ENCODE data around the gene LETM1. TPM values are rescaled to one million over a fixed set of nuclear protein-coding genes. Genes with fewer than 3 reads are reported as not detected.

Gene LETM1
- total and polyA plus RNA-seq, 2 of the 13 experiments (the other 11 are each of a cell fraction or from before 2014, with no cell fraction given): 9.7 to 41.6 TPM

DNA sequence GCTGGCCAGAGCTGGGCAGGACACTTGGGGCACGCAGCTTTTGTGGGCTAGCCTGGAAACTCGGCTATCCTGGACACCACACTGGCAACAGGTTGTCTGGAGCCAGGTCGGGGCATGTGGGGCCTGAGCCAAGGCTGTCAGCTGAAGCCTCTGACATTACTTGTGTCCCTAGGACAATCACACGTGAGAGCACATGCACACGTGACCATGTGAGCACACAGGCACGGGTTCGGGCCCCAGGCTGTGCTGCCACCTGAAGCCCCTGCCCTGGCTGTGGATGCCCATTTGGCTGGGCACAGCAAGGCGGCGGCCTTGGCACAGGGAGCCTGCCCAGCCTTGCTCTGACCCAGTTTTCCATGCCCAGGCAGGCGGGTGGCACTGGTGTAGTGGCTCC is 71.6 kb downstream of the LETM1 start:
- Histone ChIP-seq H3K79me2 (ENCODE audit: insufficient read depth, low read length) (no peaks in the 10 kb centered on the region), H3K9ac (ENCODE audit: insufficient read depth, low read depth, low read length) (peak overlapping the region; percentile 55), H4K20me1 (ENCODE audit: insufficient read depth, low read length) (no peaks in the 10 kb centered on the region), H2AFZ (ENCODE audit: low read length) (no peak overlapping the region), H3K36me3 (replicated peaks in 1 of 2; ENCODE audit: control insufficient read depth in 1 of 2, insufficient read depth in 2 of 2, low read length in 2 of 2) (no peaks in the 10 kb centered on the region), H3K27ac (ENCODE audit: extremely low read length, insufficient read depth, low read length) (peak overlapping the region; percentile 69), H3K4me2 (ENCODE audit: low read depth, low read length) (peak overlapping the region; percentile 89), H3K9me3 (ENCODE audit: low read length) (no peaks in the 10 kb centered on the region), H3K4me3 (replicated peaks in 1 of 3; ENCODE audit: insufficient read depth in 1 of 3, low read depth in 2 of 3, low read length in 3 of 3) (peak overlapping the region; percentile 17 to 62 (median 29); a peak in 4 of 6 replicates), H3K4me1 (ENCODE audit: insufficient read depth, low read length) (peaks cover 96% of the 10 kb centered on the region), H3K27me3 (ENCODE audit: control insufficient read depth in 1 of 2, insufficient read depth in 2 of 2, low read length in 2 of 2) (0 out of 5 replicates have a peak, but pooled peaks cover 0 to 2% of the 10 kb centered on the region in 2 experiments)
- in situ Hi-C loops (cut with HindIII; ENCODE audit: extremely low pct_ligation_motif_present, low pct_unique_long_range_greater_than_20kb) (no loop called here), intact Hi-C loops (cut with micrococcal nuclease; ENCODE audit: unreplicated experiment) (no loop called here)
- ATAC-seq (no peak), FAIRE-seq (no peak), DNase-seq (ENCODE audit: low spot score) (peak; percentile 29)
- ChIA-PET POLR2A (interaction anchor here (2.3 to 34.3 kb wide), 4 partner anchors 5 to 37 kb away, joined by 18 to 1258 read pairs (median 638); partner anchors contain the start of gene FGFR3), CTCF (ENCODE audit: low intra/inter-chr PET ratio, low total read pairs) (no interaction called here)
- WGBS (ENCODE audit: low lambda C conversion rate): no CpG with 5 or more reads among the region's 10 CpGs
- no TSS peak for BruUV-seq (replicated peaks)
- TF ChIP-seq, protein P1, sequence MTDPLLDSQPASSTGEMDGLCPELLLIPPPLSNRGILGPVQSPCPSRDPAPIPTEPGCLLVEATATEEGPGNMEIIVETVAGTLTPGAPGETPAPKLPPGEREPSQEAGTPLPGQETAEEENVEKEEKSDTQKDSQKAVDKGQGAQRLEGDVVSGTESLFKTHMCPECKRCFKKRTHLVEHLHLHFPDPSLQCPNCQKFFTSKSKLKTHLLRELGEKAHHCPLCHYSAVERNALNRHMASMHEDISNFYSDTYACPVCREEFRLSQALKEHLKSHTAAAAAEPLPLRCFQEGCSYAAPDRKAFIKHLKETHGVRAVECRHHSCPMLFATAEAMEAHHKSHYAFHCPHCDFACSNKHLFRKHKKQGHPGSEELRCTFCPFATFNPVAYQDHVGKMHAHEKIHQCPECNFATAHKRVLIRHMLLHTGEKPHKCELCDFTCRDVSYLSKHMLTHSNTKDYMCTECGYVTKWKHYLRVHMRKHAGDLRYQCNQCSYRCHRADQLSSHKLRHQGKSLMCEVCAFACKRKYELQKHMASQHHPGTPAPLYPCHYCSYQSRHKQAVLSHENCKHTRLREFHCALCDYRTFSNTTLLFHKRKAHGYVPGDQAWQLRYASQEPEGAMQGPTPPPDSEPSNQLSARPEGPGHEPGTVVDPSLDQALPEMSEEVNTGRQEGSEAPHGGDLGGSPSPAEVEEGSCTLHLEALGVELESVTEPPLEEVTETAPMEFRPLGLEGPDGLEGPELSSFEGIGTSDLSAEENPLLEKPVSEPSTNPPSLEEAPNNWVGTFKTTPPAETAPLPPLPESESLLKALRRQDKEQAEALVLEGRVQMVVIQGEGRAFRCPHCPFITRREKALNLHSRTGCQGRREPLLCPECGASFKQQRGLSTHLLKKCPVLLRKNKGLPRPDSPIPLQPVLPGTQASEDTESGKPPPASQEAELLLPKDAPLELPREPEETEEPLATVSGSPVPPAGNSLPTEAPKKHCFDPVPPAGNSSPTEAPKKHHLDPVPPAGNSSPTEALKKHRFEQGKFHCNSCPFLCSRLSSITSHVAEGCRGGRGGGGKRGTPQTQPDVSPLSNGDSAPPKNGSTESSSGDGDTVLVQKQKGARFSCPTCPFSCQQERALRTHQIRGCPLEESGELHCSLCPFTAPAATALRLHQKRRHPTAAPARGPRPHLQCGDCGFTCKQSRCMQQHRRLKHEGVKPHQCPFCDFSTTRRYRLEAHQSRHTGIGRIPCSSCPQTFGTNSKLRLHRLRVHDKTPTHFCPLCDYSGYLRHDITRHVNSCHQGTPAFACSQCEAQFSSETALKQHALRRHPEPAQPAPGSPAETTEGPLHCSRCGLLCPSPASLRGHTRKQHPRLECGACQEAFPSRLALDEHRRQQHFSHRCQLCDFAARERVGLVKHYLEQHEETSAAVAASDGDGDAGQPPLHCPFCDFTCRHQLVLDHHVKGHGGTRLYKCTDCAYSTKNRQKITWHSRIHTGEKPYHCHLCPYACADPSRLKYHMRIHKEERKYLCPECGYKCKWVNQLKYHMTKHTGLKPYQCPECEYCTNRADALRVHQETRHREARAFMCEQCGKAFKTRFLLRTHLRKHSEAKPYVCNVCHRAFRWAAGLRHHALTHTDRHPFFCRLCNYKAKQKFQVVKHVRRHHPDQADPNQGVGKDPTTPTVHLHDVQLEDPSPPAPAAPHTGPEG (CRISPR knock-in tag; IDR thresholded peaks at IDR 0.05): no peak
- TF ChIP-seq ZSCAN29 (CRISPR knock-in tag; conservative IDR thresholded peaks at IDR 0.05) (no peak), CHD4 (IDR thresholded peaks at IDR 0.05; ENCODE audit: borderline replicate concordance, low read length) (no peak), ZMAT5 (CRISPR knock-in tag; IDR thresholded peaks at IDR 0.05; ENCODE audit: borderline replicate concordance, low read depth) (no peak), TEAD3 (CRISPR knock-in tag; optimal IDR thresholded peaks at IDR 0.05; ENCODE audit: borderline replicate concordance) (peak; percentile 20), BHLHE40 (IDR thresholded peaks at IDR 0.05; ENCODE audit: low read length) (peak; percentile 82), KDM4B (CRISPR knock-in tag; IDR thresholded peaks at IDR 0.05) (no peak), KLF15 (CRISPR knock-in tag; IDR thresholded peaks at IDR 0.05; ENCODE audit: borderline replicate concordance) (no peak), ZNF17 (CRISPR knock-in tag; IDR thresholded peaks at IDR 0.05) (no peak), CTCF (CRISPR knock-in tag; IDR thresholded peaks at IDR 0.05) (no peak), ZNF101 (CRISPR knock-in tag; IDR thresholded peaks at IDR 0.05; ENCODE audit: borderline replicate concordance, low read depth) (no peak), RORA (CRISPR knock-in tag; IDR thresholded peaks at IDR 0.05) (no peak)
- TF ChIP-seq, protein P2, sequence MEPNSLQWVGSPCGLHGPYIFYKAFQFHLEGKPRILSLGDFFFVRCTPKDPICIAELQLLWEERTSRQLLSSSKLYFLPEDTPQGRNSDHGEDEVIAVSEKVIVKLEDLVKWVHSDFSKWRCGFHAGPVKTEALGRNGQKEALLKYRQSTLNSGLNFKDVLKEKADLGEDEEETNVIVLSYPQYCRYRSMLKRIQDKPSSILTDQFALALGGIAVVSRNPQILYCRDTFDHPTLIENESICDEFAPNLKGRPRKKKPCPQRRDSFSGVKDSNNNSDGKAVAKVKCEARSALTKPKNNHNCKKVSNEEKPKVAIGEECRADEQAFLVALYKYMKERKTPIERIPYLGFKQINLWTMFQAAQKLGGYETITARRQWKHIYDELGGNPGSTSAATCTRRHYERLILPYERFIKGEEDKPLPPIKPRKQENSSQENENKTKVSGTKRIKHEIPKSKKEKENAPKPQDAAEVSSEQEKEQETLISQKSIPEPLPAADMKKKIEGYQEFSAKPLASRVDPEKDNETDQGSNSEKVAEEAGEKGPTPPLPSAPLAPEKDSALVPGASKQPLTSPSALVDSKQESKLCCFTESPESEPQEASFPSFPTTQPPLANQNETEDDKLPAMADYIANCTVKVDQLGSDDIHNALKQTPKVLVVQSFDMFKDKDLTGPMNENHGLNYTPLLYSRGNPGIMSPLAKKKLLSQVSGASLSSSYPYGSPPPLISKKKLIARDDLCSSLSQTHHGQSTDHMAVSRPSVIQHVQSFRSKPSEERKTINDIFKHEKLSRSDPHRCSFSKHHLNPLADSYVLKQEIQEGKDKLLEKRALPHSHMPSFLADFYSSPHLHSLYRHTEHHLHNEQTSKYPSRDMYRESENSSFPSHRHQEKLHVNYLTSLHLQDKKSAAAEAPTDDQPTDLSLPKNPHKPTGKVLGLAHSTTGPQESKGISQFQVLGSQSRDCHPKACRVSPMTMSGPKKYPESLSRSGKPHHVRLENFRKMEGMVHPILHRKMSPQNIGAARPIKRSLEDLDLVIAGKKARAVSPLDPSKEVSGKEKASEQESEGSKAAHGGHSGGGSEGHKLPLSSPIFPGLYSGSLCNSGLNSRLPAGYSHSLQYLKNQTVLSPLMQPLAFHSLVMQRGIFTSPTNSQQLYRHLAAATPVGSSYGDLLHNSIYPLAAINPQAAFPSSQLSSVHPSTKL (CRISPR knock-in tag; IDR thresholded peaks at IDR 0.05): no peak; the same call in 1 of the 2 replicates
